ENCODE measurements around the gene CXCL6.

Gene CXCL6

DNA sequence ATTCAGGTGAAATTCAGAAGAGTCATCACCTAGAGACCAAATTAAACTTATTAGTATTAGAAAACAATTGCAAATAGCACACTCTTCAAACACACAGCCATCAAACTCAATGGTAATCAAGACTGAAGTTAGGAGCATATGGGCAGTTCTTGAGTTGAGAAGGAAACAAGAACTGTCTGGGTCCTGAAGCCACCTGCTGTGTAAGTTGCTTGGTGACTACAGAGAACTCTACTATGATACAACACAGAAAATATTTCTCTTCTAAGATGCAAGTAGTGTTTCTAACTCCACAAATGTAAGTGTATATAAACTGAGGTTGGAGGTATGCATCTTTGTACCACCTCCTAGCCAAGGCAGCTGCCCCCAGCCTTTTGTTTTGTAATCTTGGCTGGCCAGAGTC is 16.3 kb downstream of the CXCL6 start:
- no peaks in the 10 kb centered on the region for H3F3A ChIP-seq (ENCODE audit: low read depth)
- H3K27me3 ChIP-seq (ENCODE audit: insufficient read depth, low read length, poor library complexity, severe bottlenecking) = no peaks in the 10 kb centered on the region
- no peaks in the 10 kb centered on the region for H3K79me2 ChIP-seq (ENCODE audit: insufficient read depth, low read length)
- H3K4me3 ChIP-seq (ENCODE audit: low read length, poor library complexity, severe bottlenecking) = no peak overlapping the region
- H3K4me1 ChIP-seq (ENCODE audit: insufficient read depth, low read length, poor library complexity, severe bottlenecking) = peaks cover 11% of the 10 kb centered on the region
- H3K36me3 ChIP-seq (ENCODE audit: insufficient read depth, low read length) = no peaks in the 10 kb centered on the region
- H3K4me2 ChIP-seq (ENCODE audit: low read depth, low read length, poor library complexity, severe bottlenecking) = no peak overlapping the region
- no peak overlapping the region for H3K9ac ChIP-seq (ENCODE audit: low read depth, low read length, poor library complexity, severe bottlenecking)
- no peaks in the 10 kb centered on the region for H3K9me2 ChIP-seq (replicated peaks; ENCODE audit: low read depth, low read length)
- no peak overlapping the region for H2AFZ ChIP-seq (ENCODE audit: low read length)
- TF ChIP-seq EZH2phosphoT487 (IDR thresholded peaks at IDR 0.05; ENCODE audit: borderline replicate concordance) = no peak
- TF ChIP-seq, protein P1, sequence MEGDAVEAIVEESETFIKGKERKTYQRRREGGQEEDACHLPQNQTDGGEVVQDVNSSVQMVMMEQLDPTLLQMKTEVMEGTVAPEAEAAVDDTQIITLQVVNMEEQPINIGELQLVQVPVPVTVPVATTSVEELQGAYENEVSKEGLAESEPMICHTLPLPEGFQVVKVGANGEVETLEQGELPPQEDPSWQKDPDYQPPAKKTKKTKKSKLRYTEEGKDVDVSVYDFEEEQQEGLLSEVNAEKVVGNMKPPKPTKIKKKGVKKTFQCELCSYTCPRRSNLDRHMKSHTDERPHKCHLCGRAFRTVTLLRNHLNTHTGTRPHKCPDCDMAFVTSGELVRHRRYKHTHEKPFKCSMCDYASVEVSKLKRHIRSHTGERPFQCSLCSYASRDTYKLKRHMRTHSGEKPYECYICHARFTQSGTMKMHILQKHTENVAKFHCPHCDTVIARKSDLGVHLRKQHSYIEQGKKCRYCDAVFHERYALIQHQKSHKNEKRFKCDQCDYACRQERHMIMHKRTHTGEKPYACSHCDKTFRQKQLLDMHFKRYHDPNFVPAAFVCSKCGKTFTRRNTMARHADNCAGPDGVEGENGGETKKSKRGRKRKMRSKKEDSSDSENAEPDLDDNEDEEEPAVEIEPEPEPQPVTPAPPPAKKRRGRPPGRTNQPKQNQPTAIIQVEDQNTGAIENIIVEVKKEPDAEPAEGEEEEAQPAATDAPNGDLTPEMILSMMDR (conservative IDR thresholded peaks at IDR 0.05; ENCODE audit: low read length) = no peak
- no peaks in the 10 kb centered on the region for H4K20me1 ChIP-seq (ENCODE audit: insufficient read depth, low read length, poor library complexity, severe bottlenecking)
- no peaks in the 10 kb centered on the region for H3K9me3 ChIP-seq (ENCODE audit: insufficient read depth, low read depth, low read length)

DNA sequence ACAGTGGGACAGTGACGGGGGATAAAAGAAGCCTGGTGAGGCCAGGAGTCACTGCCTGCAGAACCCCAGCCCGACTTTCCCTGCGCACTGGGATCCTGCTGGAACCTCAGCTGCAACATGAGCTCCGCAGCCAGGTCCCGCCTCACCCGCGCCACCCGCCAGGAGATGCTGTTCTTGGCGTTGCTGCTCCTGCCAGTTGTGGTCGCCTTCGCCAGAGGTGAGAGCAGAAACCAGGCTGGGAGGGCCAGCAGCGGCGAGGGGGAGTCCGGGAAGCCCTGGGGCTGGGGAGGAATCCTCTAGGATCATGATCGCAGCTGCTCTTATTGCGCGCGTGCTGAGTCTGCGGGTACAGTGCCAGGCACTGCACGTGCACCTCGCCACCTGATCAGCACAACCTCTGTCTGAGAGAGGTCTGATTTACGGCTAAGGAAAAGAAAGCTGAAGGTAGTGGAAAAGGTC is 16.8 kb downstream of the CXCL6 start, which contains the start of gene PF4V1:
Gene PF4V1 (plus strand): TSS at position 51 of the 459 bp plus-strand sequence. CDS start 67 bp downstream, at position 118.
- Histone ChIP-seq H3K79me2 (ENCODE audit: insufficient read depth, low read length) (no peaks in the 10 kb centered on the region), H3K4me2 (ENCODE audit: low read depth, low read length, poor library complexity, severe bottlenecking) (no peak within 1 kb of the TSS), H2AFZ (ENCODE audit: low read length) (no peak within 1 kb of the TSS), H3K27me3 (ENCODE audit: insufficient read depth, low read length, poor library complexity, severe bottlenecking) (no peaks in the 10 kb centered on the region), H3K4me3 (ENCODE audit: low read length, poor library complexity, severe bottlenecking) (no peak within 1 kb of the TSS), H3K36me3 (ENCODE audit: insufficient read depth, low read length) (no peaks in the 10 kb centered on the region), H3K9ac (ENCODE audit: low read depth, low read length, poor library complexity, severe bottlenecking) (no peak within 1 kb of the TSS), H3K9me3 (ENCODE audit: insufficient read depth, low read depth, low read length) (no peaks in the 10 kb centered on the region), H4K20me1 (ENCODE audit: insufficient read depth, low read length, poor library complexity, severe bottlenecking) (no peaks in the 10 kb centered on the region), H3F3A (ENCODE audit: low read depth) (no peaks in the 10 kb centered on the region), H3K4me1 (ENCODE audit: insufficient read depth, low read length, poor library complexity, severe bottlenecking) (peaks cover 11% of the 10 kb centered on the region), H3K9me2 (replicated peaks; ENCODE audit: low read depth, low read length) (no peaks in the 10 kb centered on the region)
- no peak for TF ChIP-seq EZH2phosphoT487 (IDR thresholded peaks at IDR 0.05; ENCODE audit: borderline replicate concordance)
- TF ChIP-seq, protein P1 (conservative IDR thresholded peaks at IDR 0.05; ENCODE audit: low read length) = no peak

- Histone ChIP-seq H2AFZ (ENCODE audit: low read length) (no peak overlapping the region), H3K79me2 (ENCODE audit: insufficient read depth, low read length) (no peaks in the 10 kb centered on the region), H3K36me3 (ENCODE audit: insufficient read depth, low read length) (no peaks in the 10 kb centered on the region), H3K9me2 (replicated peaks; ENCODE audit: low read depth, low read length) (no peaks in the 10 kb centered on the region), H3K9ac (ENCODE audit: low read depth, low read length, poor library complexity, severe bottlenecking) (no peak overlapping the region), H3K4me2 (ENCODE audit: low read depth, low read length, poor library complexity, severe bottlenecking) (no peak overlapping the region), H3K4me3 (ENCODE audit: low read length, poor library complexity, severe bottlenecking) (no peak overlapping the region), H3K27me3 (ENCODE audit: insufficient read depth, low read length, poor library complexity, severe bottlenecking) (no peaks in the 10 kb centered on the region), H3K9me3 (ENCODE audit: insufficient read depth, low read depth, low read length) (no peaks in the 10 kb centered on the region), H4K20me1 (ENCODE audit: insufficient read depth, low read length, poor library complexity, severe bottlenecking) (no peaks in the 10 kb centered on the region), H3K4me1 (ENCODE audit: insufficient read depth, low read length, poor library complexity, severe bottlenecking) (peaks cover 11% of the 10 kb centered on the region), H3F3A (ENCODE audit: low read depth) (no peaks in the 10 kb centered on the region)
- TF ChIP-seq EZH2phosphoT487 (IDR thresholded peaks at IDR 0.05; ENCODE audit: borderline replicate concordance) = no peak
Observed at GRCh38 chr4:73853718-73854473, 17.4 kb downstream of the CXCL6 start.
